ENCODE results near the gene FUZ.

- TF ChIP-seq EZH2 (IDR thresholded peaks at IDR 0.05; ENCODE audit: borderline replicate concordance, insufficient read depth, low read depth, low read length, poor library complexity, severe bottlenecking) (no peak), CTCF (IDR thresholded peaks at IDR 0.05) (no peak)
These were observed 31.7 kb downstream of the FUZ start for GRCh38 chr19:49781394-49781793.
